GM11168 (cell line): ENCODE results near the gene HECTD1.
"Not testable (repeated sequence)": the region's sequence is repeated elsewhere in the genome, so short reads cannot be mapped to it uniquely, and the experiment has no call there.

Experiments used
- in situ Hi-C: fragments of 300-500 bp; cut with MboI; formaldehyde crosslinking; loops from one replicate; pipeline ENCODE4 v1.12.0; 2022; ENCODE audit warnings: low sequenced_read_pairs; ENCODE audit not compliant: unreplicated experiment

The HECTD1 gene

GRCh38 chr14:31060253-31060875 lies 147.2 kb downstream of the HECTD1 start:
- in situ Hi-C loops, result no loop called here

- in situ Hi-C loops, result no loop called here
These were observed 148.3 kb downstream of the HECTD1 start for GRCh38 chr14:31059152-31059924.

- in situ Hi-C loops, result no loop called here
These were observed 149.8 kb downstream of the HECTD1 start for GRCh38 chr14:31057701-31058364.

GRCh38 chr14:31057035-31057434 lies 150.6 kb downstream of the HECTD1 start:
- in situ Hi-C loops, result no loop called here

- in situ Hi-C loops, result not testable (repeated sequence)
These were observed 154.5 kb downstream of the HECTD1 start for GRCh38 chr14:31052905-31053586.

GRCh38 chr14:31051511-31051910 lies 156.1 kb downstream of the HECTD1 start:
- in situ Hi-C loops, result no loop called here

- in situ Hi-C loops, result no loop called here
These were observed 156.6 kb downstream of the HECTD1 start for GRCh38 chr14:31051023-31051422.
